NCI-H82 treated with DMSO at 0.1 percent for 48 hours (cell line): ENCODE data around the gene ZNF98.

Source experiments
- DNase-seq: peaks from one replicate; lab custom pipeline; 2025; ENCODE audit not compliant: unreplicated experiment; lab: John Stamatoyannopoulos, UW

ZNF98 gene

DNA sequence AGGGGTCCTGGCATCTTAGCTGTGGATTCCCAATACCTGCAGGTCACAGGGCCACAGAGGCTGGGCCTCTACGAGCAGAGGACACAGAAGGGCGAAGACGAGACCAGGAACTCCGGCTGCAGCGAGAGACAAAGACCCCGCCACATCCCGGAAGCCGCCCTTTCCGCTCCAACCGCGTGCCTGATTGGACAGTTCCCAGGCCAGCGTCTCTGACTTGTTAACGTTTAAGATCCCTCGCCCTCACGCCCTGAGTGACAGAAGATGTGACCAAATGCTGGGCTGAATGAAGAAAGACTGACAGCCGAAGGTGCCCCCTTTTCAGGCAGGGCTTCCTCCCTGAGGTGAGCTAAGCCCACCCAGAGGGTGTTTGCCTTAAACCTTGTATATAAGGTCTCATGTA is at the start of gene ZNF98:
TSS of gene ZNF98 (minus strand) at position 136 of the 400 bp plus-strand sequence. CDS start at position 14, 122 bp downstream.
- no peak for DNase-seq

DNA sequence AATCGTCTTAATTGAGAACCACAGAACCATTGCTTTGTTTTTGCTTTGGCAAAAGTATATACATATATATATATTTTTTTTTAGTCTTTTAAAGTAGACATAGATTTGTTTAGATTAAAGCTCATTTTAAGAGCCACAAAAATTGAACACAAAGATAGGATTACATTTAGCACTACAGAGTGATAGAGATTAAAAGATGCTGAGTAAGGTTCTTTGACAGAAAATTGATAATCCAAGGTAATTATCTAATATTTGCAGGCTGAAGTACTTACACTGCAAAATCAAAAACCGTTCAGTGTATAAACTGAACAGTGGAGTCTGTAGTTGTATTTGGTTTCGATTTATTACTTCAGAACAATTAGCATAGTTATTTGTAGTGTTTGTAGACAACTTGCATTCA is 24.5 kb upstream of the ZNF98 start:
- no peak for DNase-seq

DNA sequence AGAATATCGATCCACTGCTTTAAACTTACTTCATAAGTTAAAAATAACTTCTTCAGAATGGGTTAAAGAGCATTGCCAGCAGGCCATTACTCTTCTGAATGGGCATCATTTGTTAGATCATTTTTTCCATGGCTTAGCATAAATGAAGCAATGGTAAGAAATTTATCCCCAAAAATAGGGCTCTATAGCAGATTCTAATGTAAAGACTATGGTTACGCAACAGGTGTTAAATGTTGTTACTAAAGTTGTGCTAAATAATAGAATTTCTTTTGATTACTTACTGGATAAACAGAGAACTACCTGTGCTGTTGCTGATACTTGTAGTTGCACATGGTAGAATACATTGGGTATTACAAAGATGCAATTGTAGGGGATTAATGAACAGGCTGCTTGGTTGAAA is 15.9 kb upstream of the ZNF98 start:
- no peak for DNase-seq

DNA sequence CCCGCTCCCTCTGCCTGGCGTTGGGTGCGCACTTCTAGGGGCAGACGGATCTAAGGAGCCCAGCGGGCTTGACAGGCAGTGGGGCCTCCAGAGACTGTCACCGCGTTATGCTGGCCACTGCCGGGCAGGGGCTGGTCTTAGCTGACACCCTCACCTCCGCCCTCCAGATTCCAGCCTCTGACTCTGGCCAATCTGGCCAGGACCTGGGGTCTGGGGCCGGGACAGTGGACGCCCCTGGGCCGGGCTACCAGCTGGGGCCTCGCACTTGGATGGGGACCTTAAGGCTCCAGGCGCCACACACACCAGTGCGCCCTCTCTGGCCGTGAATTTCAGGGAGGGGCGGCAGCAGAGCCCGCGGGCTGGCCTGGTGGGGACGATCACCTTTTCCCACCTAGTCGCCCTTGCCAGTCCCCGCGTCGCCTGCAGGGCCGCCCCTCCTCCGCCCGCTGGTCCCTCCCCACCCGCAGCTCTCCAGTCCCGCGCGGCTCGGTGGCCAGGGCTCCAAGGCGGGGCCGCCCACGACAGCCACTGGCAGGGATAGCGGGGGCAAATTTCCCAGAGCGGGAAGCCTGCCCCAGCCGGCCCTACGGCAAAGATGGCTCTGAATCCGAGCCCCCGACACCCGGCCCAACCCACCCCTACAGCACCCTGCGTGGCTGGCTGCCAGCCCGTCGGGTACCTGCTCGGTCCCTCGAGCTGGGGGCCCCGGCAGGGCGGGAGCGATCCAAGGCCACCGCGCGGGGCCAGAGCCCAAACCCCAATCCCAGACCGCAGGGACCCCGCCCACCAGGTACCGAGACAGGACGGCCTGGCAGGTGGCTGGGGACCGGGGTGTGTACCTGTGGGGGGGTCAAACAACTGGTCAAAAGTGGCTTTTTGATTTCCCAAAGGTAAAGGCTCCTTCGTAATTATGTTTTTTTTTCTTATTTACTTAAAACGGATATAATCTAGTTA is 6.1 kb upstream of the ZNF98 start:
- DNase-seq: no peak

DNA sequence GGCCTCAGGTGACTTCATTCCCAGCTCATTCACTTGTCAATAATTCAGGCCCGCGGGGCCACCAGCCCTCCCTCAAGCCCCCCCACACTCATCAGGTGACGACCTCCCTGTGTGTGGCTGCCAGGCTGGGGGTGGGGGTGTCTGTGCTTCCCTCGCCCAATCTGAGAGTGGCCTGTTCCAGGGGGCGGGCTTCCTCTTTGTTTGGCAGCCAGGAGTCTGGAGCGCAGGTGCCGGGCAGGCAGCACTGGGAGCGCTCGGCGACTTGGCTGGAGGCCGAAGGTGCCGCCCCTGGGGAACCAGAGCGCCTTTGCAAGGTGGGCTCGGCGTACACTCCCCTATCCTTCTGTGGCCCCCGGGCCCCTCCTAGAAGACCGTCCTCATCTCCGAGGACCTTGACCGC is 5.4 kb upstream of the ZNF98 start:
- DNase-seq: no peak

DNA sequence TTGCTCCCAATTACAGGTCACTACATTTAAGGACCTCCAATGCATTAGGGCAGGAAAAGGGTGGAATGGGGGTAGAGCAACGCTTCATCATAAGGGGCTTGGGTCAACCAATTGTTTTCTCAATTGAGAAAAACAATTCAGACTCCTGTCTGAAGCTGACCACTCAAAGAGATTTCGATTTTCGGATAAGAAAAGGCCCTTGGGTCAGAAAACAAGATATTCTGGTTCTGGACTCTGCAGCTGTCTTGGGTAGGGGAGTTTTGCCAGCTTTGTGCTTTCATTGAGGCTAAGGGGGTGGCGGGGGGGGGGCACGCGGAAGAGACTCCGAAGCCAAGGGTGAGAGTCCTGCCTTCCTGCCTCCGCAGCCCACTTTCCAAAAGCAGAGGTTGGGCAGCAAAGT is 4.8 kb upstream of the ZNF98 start:
- no peak for DNase-seq

DNA sequence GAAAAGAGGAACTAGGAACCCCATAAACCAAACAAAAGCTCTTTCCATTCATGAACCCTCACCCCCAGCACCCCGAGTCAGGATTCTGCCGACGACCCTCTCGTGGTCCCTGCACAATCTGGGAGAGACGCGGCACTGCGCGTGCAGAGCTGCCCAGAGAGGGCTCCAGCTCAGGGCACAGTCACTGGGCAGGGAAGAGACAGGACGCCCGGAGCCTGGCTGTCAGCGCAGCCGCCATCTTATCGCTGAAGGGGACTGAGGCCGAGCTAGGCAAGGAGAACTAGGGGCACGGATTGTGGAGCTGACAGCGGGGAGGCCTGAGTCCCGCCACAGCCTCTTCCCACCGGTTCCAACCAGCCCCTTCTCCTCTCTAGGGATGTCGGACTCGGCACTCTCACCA is 349 bp downstream of the ZNF98 start:
- no peak for DNase-seq

DNA sequence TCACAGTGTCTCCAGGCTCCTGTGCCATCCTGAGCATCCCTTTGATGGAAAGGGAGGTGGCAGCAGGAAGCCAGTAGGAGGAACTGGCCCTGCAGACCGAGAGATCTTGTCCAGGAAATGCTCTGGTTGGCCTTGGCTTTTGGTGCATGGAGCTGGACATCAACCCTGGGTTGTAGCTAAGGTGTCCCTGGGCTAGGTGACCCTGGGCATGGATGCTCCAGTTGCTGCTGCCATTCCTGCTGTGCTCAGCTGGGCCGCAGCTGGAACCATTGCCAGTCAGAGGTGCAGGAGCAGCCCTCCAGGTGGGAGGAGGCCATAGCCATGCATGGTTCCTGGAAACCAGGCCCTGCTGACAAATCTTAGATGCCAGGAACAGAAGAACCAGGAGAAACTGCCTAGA is 67.5 kb downstream of the ZNF98 start:
- no peak for DNase-seq
